Sigmoid colon (tissue), 4 donors: ENCODE results near the gene ZMYM1.

ENCODE experiments used
- CTCF ChIP-seq, 4 experiments: fragments of 450-650 bp in 3 of 4; fragments of 200-600 bp in 1 of 4; IDR thresholded peaks; one replicate each; pipeline ENCODE4 v1.5.1; 2016 to 2019; ENCODE audit warnings: antibody characterized with exemption in 4 of 4, mild to moderate bottlenecking in 3 of 4, moderate library complexity in 2 of 4
- EP300 ChIP-seq, 4 donors: sonication (generic); formaldehyde crosslinking; IDR thresholded peaks; one replicate each; pipeline ENCODE4 v1.6.1; 2017; ENCODE audit warnings: antibody characterized with exemption in 4 of 4
- POLR2A ChIP-seq, 2 donors: fragments of 450-650 bp; IDR thresholded peaks; one replicate each; pipeline ENCODE4 v1.6.1; 2016; ENCODE audit warnings: antibody characterized with exemption in 2 of 2, mild to moderate bottlenecking in 2 of 2, moderate library complexity in 2 of 2
- POLR2AphosphoS5 ChIP-seq, 4 donors: sonication (generic); formaldehyde crosslinking; IDR thresholded peaks; one replicate each; pipeline ENCODE4 v1.6.1; 2017; ENCODE audit warnings: antibody characterized with exemption in 4 of 4

- TF ChIP-seq CTCF (IDR thresholded peaks at IDR 0.05) (no peak), POLR2A (IDR thresholded peaks at IDR 0.05) (no peak), EP300 (IDR thresholded peaks at IDR 0.05) (no peak), POLR2AphosphoS5 (IDR thresholded peaks at IDR 0.05) (no peak)
These were observed 32.5 kb upstream of the ZMYM1 start for GRCh38 chr1:35046730-35047129.
